BE2C (cell line): ENCODE measurements around the gene DKK3.
A peak's percentile ranks its signal among the peaks of the same experiment; 100 is the strongest.

ENCODE experiments used
- DNase-seq: peaks from one replicate; pipeline ENCODE4 v3.0.0-alpha.2; 2020
- H3K27me3 ChIP-seq: fragments of 250-450 bp; sonication (Bioruptor Pico); 2 replicates; pipeline ENCODE4 v1.5.1; 2020; ENCODE audit warnings: mild to moderate bottlenecking
- H3K36me3 ChIP-seq: fragments of 250-450 bp; sonication (Bioruptor Pico); 2 replicates; pipeline ENCODE4 v1.5.1; 2020; ENCODE audit warnings: mild to moderate bottlenecking
- H3K4me1 ChIP-seq: fragments of 250-450 bp; sonication (Bioruptor Pico); 2 replicates; pipeline ENCODE4 v1.5.1; 2020
- H3K4me3 ChIP-seq: 2 replicates; pipeline ENCODE4 v1.5.1; 2011; ENCODE audit warnings: low read depth, low read length
- H3K9me3 ChIP-seq: fragments of 250-450 bp; sonication (Bioruptor Pico); 2 replicates; pipeline ENCODE4 v1.5.1; 2020
- CTCF ChIP-seq: IDR thresholded peaks from 2 replicates; pipeline ENCODE4 v1.5.1; 2012; ENCODE audit warnings: mild to moderate bottlenecking, low read depth, low read length

DKK3 gene

GRCh38 chr11:11981840-11982239 is 26.6 kb downstream of the DKK3 start:
- H3K27me3 ChIP-seq, result no peaks in the 10 kb centered on the region
- H3K36me3 ChIP-seq, result no peaks in the 10 kb centered on the region
- no peak overlapping the region for H3K4me3 ChIP-seq
- peaks cover 31% of the 10 kb centered on the region for H3K4me1 ChIP-seq
- no peak for TF ChIP-seq CTCF
- DNase-seq, result no peak
- H3K9me3 ChIP-seq, result no peaks in the 10 kb centered on the region

GRCh38 chr11:11981364-11981763 is 27.1 kb downstream of the DKK3 start:
- Histone ChIP-seq H3K27me3 (no peaks in the 10 kb centered on the region), H3K9me3 (no peaks in the 10 kb centered on the region), H3K4me1 (peaks cover 32% of the 10 kb centered on the region), H3K4me3 (no peak overlapping the region), H3K36me3 (no peaks in the 10 kb centered on the region)
- DNase-seq, result no peak
- no peak for TF ChIP-seq CTCF

GRCh38 chr11:11980841-11981308 is 27.6 kb downstream of the DKK3 start:
- Histone ChIP-seq H3K9me3 (no peaks in the 10 kb centered on the region), H3K4me1 (peaks cover 34% of the 10 kb centered on the region), H3K4me3 (no peak overlapping the region), H3K36me3 (no peaks in the 10 kb centered on the region), H3K27me3 (no peaks in the 10 kb centered on the region)
- no peak for DNase-seq
- TF ChIP-seq CTCF, result no peak

- no peak for TF ChIP-seq CTCF
- H3K27me3 ChIP-seq, result no peaks in the 10 kb centered on the region
- no peak overlapping the region; the same call in 1 of the 2 replicates for H3K4me3 ChIP-seq
- H3K9me3 ChIP-seq, result no peaks in the 10 kb centered on the region
- H3K4me1 ChIP-seq, result peaks cover 34% of the 10 kb centered on the region
- H3K36me3 ChIP-seq, result no peaks in the 10 kb centered on the region
- no peak for DNase-seq
These were observed 28.2 kb downstream of the DKK3 start for GRCh38 chr11:11980200-11980599.

- H3K4me3 ChIP-seq, result no peak overlapping the region
- H3K4me1 ChIP-seq, result peaks cover 34% of the 10 kb centered on the region
- TF ChIP-seq CTCF, result no peak
- no peaks in the 10 kb centered on the region for H3K27me3 ChIP-seq
- no peaks in the 10 kb centered on the region for H3K36me3 ChIP-seq
- H3K9me3 ChIP-seq, result no peaks in the 10 kb centered on the region
- peak; percentile 71 for DNase-seq
These were observed 28.8 kb downstream of the DKK3 start for GRCh38 chr11:11979488-11980117.

- Histone ChIP-seq H3K27me3 (no peaks in the 10 kb centered on the region), H3K9me3 (no peaks in the 10 kb centered on the region), H3K4me3 (no peak overlapping the region), H3K4me1 (peaks cover 34% of the 10 kb centered on the region), H3K36me3 (no peaks in the 10 kb centered on the region)
- peak; percentile 92 for DNase-seq
- TF ChIP-seq CTCF, result no peak
These were observed 29.5 kb downstream of the DKK3 start for GRCh38 chr11:11978792-11979487.
